Measurements from ENCODE around the gene SLC10A7. TPM values are rescaled to one million over a fixed set of nuclear protein-coding genes. Genes with fewer than 3 reads are reported as not detected.
A peak's percentile ranks its signal among the peaks of the same experiment; 100 is the strongest.
"Not testable (repeated sequence)": the region's sequence is repeated elsewhere in the genome, so short reads cannot be mapped to it uniquely, and the experiment has no call there.

Gene SLC10A7
- total and polyA plus RNA-seq, 2 of the 8 experiments (the other 6 are each of a cell fraction or from before 2014, with no cell fraction given) = 2.5 to 2.9 TPM

- H2BK5ac ChIP-seq (ENCODE audit: low read depth, low read length); H3K14ac ChIP-seq (ENCODE audit: insufficient read length); H2BK12ac ChIP-seq (ENCODE audit: low read depth, low read length); H4K8ac ChIP-seq (ENCODE audit: extremely low read depth, insufficient read depth, low read length); H3K9me3 ChIP-seq (ENCODE audit: insufficient read depth in 2 of 2, low read depth in 1 of 2, low read length in 1 of 2); H3K79me2 ChIP-seq (ENCODE audit: control insufficient read depth in 1 of 2, insufficient read depth in 2 of 2, low read length in 2 of 2); H4K5ac ChIP-seq (ENCODE audit: insufficient read length, low read depth, low read length); H2BK120ac ChIP-seq (replicated peaks; ENCODE audit: low read depth, low read length); H3K4me1 ChIP-seq (replicated peaks in 1 of 4; ENCODE audit: control insufficient read depth in 3 of 4, insufficient read depth in 4 of 4, low read length in 3 of 4); H3K23me2 ChIP-seq (ENCODE audit: low read depth, low read length); H3K23ac ChIP-seq (ENCODE audit: insufficient read length); H2BK20ac ChIP-seq (ENCODE audit: low read length); H3K18ac ChIP-seq (ENCODE audit: extremely low read depth, low read length); H2AK5ac ChIP-seq (ENCODE audit: low read depth, low read length); H3K36me3 ChIP-seq (ENCODE audit: control insufficient read depth in 2 of 4, insufficient read depth in 4 of 4, low read length in 3 of 4); H4K20me1 ChIP-seq (replicated peaks in 1 of 2; ENCODE audit: control insufficient read depth in 1 of 2, insufficient read depth in 2 of 2, low read length in 2 of 2); H4K91ac ChIP-seq (replicated peaks; ENCODE audit: insufficient read length, low read length); H3K27me3 ChIP-seq (replicated peaks in 1 of 4; ENCODE audit: control insufficient read depth in 3 of 4, extremely low read depth in 1 of 4, insufficient read depth in 3 of 4, low read length in 3 of 4); H3K27ac ChIP-seq (ENCODE audit: low read depth, low read length); H3K79me1 ChIP-seq (ENCODE audit: low read depth, low read length); H3K4ac ChIP-seq (replicated peaks; ENCODE audit: insufficient read length, low read depth, low read length); H2BK15ac ChIP-seq (ENCODE audit: low read length); POLR2A ChIA-PET (ENCODE audit: partially characterized antibody); FAIRE-seq; H3K56ac ChIP-seq (replicated peaks; ENCODE audit: insufficient read length, low read depth, low read length); H2AFZ ChIP-seq (ENCODE audit: low read length): not testable (repeated sequence)
- WGBS, 2 experiments (ENCODE audit: extremely low coverage in 1 of 2, insufficient coverage in 1 of 2, insufficient read length in 1 of 2, insufficient replicate concordance in 2 of 2, low coverage in 1 of 2, low lambda C conversion rate in 2 of 2, missing lambda C conversion rate in 1 of 2) = 36% methylated on average over 17 of the region's 26 CpGs; no CpG with 5 or more reads in 1 of the 2 experiments
- CTCF ChIA-PET (ENCODE audit: partially characterized antibody) = interaction anchor here (1.0 kb wide), 1 partner anchor 9 kb away, joined by 4 read pairs; no protein-coding TSS in a partner anchor
- Histone ChIP-seq H3K4me3 (ENCODE audit: extremely low read depth in 1 of 4, insufficient read depth in 2 of 4, low read depth in 3 of 4, low read length in 4 of 4) (peak overlapping the region; percentile 32 to 47 (median 38); a peak in 4 of 8 replicates), H3K4me2 (ENCODE audit: insufficient read depth in 1 of 2, low read depth in 2 of 2, low read length in 2 of 2) (peak overlapping the region in 1 of 2 experiments; percentile 32; a peak in 1 of 4 replicates), H3K9ac (replicated peaks in 1 of 4; ENCODE audit: extremely low read depth in 1 of 4, low read depth in 3 of 4, low read length in 3 of 4) (peak overlapping the region in 2 of 4 experiments; percentile 58 to 63; a peak in 2 of 7 replicates)
- peak in 1 of 2 experiments; percentile 61 for DNase-seq (ENCODE audit: low read depth in 1 of 2, low spot score in 2 of 2)
Measured at GRCh38 chr4:146350114-146350513, 171.6 kb downstream of the SLC10A7 start.
